ENCODE results near the gene PRR15L. TPM values are rescaled to one million over a fixed set of nuclear protein-coding genes. Genes with fewer than 3 reads are reported as not detected.
"Not testable (repeated sequence)": the region's sequence is repeated elsewhere in the genome, so short reads cannot be mapped to it uniquely, and the experiment has no call there.

PRR15L gene, protein sequence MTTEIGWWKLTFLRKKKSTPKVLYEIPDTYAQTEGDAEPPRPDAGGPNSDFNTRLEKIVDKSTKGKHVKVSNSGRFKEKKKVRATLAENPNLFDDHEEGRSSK
- total RNA-seq = not detected

DNA sequence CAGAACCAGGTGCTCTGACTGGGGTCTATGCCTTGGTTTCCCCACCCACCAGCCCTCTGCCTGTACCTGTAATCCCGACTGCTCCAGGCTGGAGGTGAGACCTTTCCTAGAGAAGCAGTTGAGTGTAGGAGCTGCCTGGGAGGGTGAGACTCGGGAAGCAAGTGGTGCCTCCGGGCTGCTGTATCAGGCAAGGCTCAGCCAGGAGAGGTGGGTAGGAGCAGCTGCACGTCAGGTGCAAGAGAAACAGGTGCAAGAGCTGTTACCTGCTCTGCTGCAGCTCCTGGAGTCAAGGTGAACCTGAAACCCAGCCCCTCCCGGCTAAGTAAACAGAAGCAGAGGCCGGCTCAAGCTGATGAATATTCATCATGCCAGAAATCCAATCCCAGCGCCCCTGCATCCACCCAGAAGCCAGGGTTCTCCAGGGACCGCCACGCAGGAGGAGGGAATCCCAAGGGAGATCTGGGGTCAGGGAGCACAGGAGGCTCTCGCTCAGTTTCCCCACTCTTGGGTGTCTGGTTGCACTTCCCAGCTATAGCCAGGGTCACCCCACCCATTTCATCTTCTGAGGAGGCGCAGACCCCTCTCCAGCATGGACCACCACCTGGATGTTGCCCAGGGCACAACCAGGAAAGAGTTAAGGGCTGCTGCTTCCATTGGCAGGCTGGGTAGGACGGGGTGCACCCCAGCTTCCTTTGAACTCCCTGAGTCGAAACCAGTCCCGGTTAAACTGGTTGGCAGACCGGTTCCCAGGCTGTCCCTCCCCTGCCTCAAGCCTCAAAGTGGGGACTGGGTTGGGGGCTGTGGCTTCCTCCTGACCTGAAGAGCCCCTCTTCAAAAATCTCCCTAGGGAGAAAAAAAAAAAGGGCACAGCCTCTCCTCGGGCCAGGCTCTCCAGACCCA, at the start of gene PRR15L:
TSS of gene PRR15L (minus strand) at position 293 of the 900 bp plus-strand sequence. CDS start 4,649 bp downstream, outside the sequence.
- H3K4me3 Mint-ChIP-seq = no peak within 1 kb of the TSS
- peaks cover 3% of the 10 kb centered on the region for H3K36me3 Mint-ChIP-seq (ENCODE audit: low read depth)
- intact Hi-C loops (cut with micrococcal nuclease) = no loop called here
- CTCF ChIA-PET = interaction anchor here (0.7 to 2.9 kb wide), 6 partner anchors 8 to 21 kb away, joined by 3 to 22 read pairs (median 4); no protein-coding TSS in a partner anchor
- no peaks in the 10 kb centered on the region for H3K4me1 Mint-ChIP-seq (ENCODE audit: low read depth)
- H3K27me3 Mint-ChIP-seq (ENCODE audit: low read depth) = no peaks in the 10 kb centered on the region
- DNase-seq = no peak
- H3K27ac Mint-ChIP-seq = no peak within 1 kb of the TSS
- H3K9me3 Mint-ChIP-seq = no peaks in the 10 kb centered on the region

DNA sequence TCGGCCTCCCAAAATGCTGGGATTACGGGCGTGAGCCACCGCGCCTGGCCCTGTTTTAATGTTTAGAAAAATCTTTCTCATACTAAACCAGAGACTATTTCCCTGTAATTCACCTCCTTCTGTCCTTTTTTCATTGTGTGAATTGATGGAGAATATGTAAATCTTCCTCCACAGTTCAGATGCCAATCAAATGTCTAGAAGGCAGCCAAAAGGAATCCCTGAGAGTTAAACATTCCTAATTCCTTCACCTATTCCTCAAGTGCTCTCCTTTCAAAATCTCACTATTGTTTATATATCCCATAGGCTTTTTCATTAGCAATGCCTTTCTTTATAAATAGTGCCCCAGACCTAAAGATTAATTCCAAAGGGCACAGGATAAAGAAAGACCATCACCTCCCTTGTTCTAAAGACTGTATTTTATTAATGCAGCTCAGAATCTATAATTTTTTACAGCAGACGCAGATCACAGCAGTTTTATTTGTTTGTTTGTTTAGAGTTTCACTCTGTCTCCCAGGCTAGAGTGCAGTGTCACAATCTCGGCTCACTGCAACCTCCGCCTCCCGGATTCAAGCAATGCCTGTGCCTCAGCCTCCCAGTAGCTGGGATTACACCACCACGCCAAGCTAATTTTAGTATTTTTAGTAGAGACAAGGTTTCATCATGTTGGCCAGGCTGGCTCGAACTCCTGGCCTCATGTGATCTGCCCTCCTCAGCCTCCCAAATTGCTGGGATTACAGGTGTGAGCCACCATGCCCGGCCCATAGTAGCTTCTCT, 49.4 kb upstream of the PRR15L start:
- DNase-seq = no peak
- no peak overlapping the region for H3K4me3 Mint-ChIP-seq
- peaks cover 8% of the 10 kb centered on the region for H3K4me1 Mint-ChIP-seq (ENCODE audit: low read depth)
- peaks cover 31% of the 10 kb centered on the region for H3K27me3 Mint-ChIP-seq (ENCODE audit: low read depth)
- intact Hi-C loops (cut with micrococcal nuclease) = no loop called here
- no peaks in the 10 kb centered on the region for H3K36me3 Mint-ChIP-seq (ENCODE audit: low read depth)
- no peaks in the 10 kb centered on the region for H3K9me3 Mint-ChIP-seq
- CTCF ChIA-PET = interaction anchor here (0.6 to 1.7 kb wide), 4 partner anchors 8 to 18 kb away, joined by 3 to 5 read pairs (median 3); no protein-coding TSS in a partner anchor
- no peak overlapping the region for H3K27ac Mint-ChIP-seq

DNA sequence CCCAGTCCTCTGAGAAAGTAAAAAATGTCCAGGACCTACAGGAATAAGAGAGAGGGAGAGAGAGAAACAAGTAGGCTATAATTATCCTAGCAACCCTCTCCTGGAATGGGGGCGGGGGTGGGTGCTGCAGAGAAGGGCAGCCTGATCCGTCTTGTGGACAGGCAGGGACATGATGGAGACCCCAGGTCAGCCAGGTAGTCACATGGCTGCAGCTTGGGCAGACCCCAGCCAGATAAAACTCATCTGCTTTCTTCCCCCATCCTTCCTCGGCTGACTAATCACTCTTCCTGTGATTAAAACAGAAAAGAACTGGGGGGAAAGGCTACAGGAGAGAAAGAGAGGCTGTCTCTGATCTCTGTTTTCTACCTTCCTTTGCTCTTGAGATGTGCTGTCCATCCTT, 47.3 kb upstream of the PRR15L start:
- CTCF ChIA-PET = interaction anchor here (1.0 to 1.7 kb wide), 2 partner anchors 13 to 29 kb away, joined by 3 to 4 read pairs; no protein-coding TSS in a partner anchor
- peaks cover 15% of the 10 kb centered on the region for H3K27me3 Mint-ChIP-seq (ENCODE audit: low read depth)
- H3K4me1 Mint-ChIP-seq (ENCODE audit: low read depth) = peaks cover under 1% of the 10 kb centered on the region

DNA sequence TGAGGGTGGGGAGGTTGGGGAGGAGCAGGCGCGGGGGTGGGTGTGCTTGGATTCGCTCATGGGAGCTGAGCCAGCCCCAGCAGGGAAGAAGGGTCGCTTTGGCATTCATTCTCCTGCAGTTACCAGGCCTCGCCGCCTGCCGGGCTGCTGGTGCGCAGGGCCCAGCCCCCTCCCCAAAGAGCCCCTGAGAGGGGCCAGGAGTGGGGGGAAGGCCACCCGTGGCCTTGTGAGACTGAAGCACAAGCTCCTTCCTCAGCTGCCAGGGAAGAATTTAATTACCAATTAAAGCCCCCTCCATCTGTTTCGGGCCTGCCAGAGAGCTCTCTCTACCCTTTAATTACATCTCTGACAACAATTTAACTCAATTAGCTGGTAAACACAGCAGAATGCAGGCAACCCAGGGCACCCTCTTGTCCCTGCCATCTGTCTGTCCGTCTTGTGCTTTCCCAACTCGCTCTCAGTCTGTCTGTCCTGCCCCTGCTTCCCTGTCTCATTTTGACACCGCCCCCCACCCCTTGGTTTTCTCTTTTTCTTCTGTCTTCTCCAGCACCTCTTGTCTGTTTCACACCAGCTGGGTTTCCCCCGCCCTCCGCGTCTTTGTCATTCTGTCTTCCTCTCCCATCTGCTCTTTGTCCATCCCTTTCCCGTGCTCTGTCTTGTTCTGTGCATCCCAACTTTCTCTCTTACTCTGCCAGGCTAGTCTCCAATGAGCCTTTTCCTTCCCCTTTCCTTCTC, 45.9 kb upstream of the PRR15L start:
- H3K27ac Mint-ChIP-seq = no peak overlapping the region
- no peak overlapping the region for H3K4me3 Mint-ChIP-seq
- H3K27me3 Mint-ChIP-seq (ENCODE audit: low read depth) = peaks cover 9% of the 10 kb centered on the region
- H3K36me3 Mint-ChIP-seq (ENCODE audit: low read depth) = no peaks in the 10 kb centered on the region
- no peak for DNase-seq
- peaks cover 4% of the 10 kb centered on the region for H3K4me1 Mint-ChIP-seq (ENCODE audit: low read depth)
- intact Hi-C loops (cut with micrococcal nuclease) = no loop called here
- CTCF ChIA-PET = interaction anchor here (0.6 to 1.7 kb wide), 3 partner anchors 15 to 793 kb away, joined by 3 to 5 read pairs (median 4); no protein-coding TSS in a partner anchor
- no peaks in the 10 kb centered on the region for H3K9me3 Mint-ChIP-seq

More for the DNA sequence above, 47.3 kb upstream of the PRR15L start:
- intact Hi-C loops (cut with micrococcal nuclease) = no loop called here
- DNase-seq = no peak
- Mint-ChIP-seq H3K36me3 (ENCODE audit: low read depth) (no peaks in the 10 kb centered on the region), H3K9me3 (no peaks in the 10 kb centered on the region), H3K27ac (no peak overlapping the region), H3K4me3 (no peak overlapping the region)

DNA sequence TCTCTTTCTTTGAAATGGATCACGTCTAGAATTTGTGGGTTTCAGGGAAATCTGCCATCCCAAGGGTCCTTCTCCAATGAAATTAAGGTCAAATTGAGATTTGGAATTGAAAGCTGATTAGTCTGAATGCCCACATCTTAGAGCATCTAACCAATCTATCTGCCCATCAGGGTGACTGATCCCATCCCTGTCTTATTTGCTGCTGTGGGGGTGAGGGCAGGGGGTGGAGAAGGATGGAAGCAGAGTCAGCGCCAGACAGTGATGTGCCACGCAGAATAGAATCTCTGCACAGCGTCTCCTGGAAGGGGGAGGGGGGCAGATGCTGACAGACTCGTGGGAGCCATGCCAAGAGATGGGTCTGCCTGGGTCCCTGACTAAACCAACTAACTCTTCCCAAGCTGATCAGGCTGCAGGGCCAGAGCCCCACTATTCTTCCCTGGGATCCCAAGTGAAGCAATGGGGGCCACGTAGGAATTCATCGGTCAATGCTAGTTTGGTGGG, 45.3 kb upstream of the PRR15L start:
- Mint-ChIP-seq H3K9me3 (no peaks in the 10 kb centered on the region), H3K27me3 (ENCODE audit: low read depth) (peaks cover 7% of the 10 kb centered on the region), H3K4me3 (no peak overlapping the region), H3K4me1 (ENCODE audit: low read depth) (peaks cover 4% of the 10 kb centered on the region), H3K27ac (no peak overlapping the region), H3K36me3 (ENCODE audit: low read depth) (no peaks in the 10 kb centered on the region)
- CTCF ChIA-PET = interaction anchor here (1.4 kb wide), 1 partner anchor 24 kb away, joined by 3 read pairs; no protein-coding TSS in a partner anchor
- intact Hi-C loops (cut with micrococcal nuclease) = no loop called here
- DNase-seq = no peak

DNA sequence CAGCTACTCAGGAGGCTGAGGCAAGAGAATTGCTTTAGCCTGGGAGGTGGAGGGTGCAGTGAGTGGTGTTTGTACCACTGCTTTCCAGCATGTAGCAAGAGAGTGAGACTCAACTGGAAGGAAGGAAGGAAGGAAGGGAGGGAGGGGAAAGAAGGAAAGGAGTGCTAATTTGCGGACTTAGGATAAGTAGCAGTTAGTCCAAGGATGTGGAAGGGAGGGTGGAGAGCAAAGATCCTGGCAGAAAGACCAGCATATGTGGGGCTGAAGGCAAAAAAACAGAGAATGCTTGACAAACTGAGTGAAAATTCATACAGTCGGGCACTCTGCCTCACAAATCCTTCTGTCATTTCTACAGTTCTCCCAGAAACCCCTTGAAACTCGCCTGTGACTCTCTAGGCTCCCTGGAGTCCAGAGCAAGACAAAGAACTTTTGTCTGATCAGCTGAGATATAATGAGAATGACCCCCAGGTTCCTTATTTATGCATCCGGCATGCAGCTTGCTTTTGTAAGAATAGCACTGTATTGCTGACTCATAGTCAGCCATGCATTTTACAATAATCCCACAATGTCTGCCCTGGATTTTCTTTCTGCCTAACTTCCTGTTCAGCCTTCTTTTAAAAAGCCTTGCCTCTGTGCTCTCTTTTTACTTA, 44.7 kb upstream of the PRR15L start:
- Mint-ChIP-seq H3K27ac (no peak overlapping the region), H3K27me3 (ENCODE audit: low read depth) (peaks cover 7% of the 10 kb centered on the region), H3K36me3 (ENCODE audit: low read depth) (no peaks in the 10 kb centered on the region), H3K9me3 (no peaks in the 10 kb centered on the region), H3K4me1 (ENCODE audit: low read depth) (peaks cover 4% of the 10 kb centered on the region), H3K4me3 (no peak overlapping the region)
- no peak for DNase-seq
- intact Hi-C loops (cut with micrococcal nuclease) = no loop called here
- CTCF ChIA-PET = interaction anchor here (0.6 to 4.6 kb wide), 5 partner anchors 9 to 24 kb away, joined by 3 to 28 read pairs (median 4); no protein-coding TSS in a partner anchor

DNA sequence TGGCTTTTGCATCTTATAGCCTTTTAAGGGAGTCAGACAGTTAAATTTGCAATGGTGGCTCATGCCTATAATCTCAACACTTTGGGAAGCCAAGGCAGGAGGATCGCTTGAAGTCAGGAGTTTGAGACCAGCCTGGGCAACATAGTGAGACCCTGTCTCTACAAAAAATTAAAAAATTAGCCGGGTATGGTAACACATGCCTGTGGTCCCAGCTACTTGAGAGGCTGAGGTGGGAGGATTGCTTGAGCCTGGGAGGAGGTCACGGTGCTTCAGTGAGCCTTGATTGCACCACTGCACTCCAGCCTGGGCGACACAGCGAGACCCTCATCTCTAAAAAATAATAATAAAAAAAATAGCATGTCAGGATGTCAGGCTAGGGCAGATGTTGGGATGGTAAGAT, 44.0 kb upstream of the PRR15L start:
- H3K9me3 Mint-ChIP-seq; H3K4me1 Mint-ChIP-seq (ENCODE audit: low read depth); H3K4me3 Mint-ChIP-seq; H3K36me3 Mint-ChIP-seq (ENCODE audit: low read depth); H3K27me3 Mint-ChIP-seq (ENCODE audit: low read depth); DNase-seq; H3K27ac Mint-ChIP-seq; intact Hi-C loops (cut with micrococcal nuclease): not testable (repeated sequence)
- CTCF ChIA-PET = interaction anchor here (1.1 to 4.6 kb wide), 3 partner anchors 10 to 25 kb away, joined by 4 to 28 read pairs (median 12); no protein-coding TSS in a partner anchor

DNA sequence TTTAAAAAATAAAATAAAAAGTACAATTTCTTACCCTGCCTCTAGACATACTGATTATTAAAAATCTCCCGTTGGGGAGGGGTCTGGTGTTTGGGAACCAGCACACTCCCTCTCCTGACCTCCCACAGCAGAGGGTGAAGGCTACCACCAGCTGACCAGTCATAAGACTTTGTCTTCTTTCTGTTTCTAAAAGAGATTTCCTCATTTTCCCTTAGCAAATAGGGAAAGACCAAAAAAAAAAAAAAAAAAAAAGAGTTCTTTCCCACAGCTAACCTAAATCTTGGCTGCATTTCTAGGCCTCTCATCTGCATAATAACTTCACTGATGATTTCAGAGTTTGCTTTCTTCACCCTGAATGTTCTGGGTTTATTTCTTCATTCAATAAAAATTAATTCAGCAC, 43.5 kb upstream of the PRR15L start:
- Mint-ChIP-seq H3K27me3 (ENCODE audit: low read depth) (peaks cover 3% of the 10 kb centered on the region), H3K4me1 (ENCODE audit: low read depth) (peaks cover 4% of the 10 kb centered on the region), H3K4me3 (no peak overlapping the region), H3K9me3 (no peaks in the 10 kb centered on the region), H3K36me3 (ENCODE audit: low read depth) (no peaks in the 10 kb centered on the region), H3K27ac (no peak overlapping the region)
- CTCF ChIA-PET = interaction anchor here (3.6 to 4.6 kb wide), 2 partner anchors 11 to 25 kb away, joined by 12 to 28 read pairs; no protein-coding TSS in a partner anchor
- intact Hi-C loops (cut with micrococcal nuclease) = no loop called here
- no peak for DNase-seq

DNA sequence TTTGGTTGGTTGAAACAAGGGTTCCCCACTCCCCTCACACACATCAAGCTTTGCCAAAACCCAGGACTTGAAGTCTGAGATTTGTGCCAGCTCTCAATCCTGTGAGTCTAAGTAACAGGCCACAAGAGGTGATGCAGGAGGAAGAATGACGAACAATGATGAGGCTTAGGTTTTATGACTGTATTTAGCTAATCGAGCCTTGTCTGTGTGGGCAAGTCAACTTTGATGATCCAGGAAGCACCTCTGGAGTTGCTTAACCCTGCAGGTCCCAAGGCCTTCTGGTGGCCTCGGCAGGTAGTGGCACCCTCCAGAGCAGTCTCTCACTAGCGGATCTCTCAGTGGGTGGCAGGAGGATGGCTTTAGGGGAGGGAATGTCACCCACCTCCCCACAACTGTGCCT, 41.9 kb upstream of the PRR15L start:
- H3K27ac Mint-ChIP-seq = no peak overlapping the region
- peaks cover 3% of the 10 kb centered on the region for H3K27me3 Mint-ChIP-seq (ENCODE audit: low read depth)
- H3K36me3 Mint-ChIP-seq (ENCODE audit: low read depth) = no peaks in the 10 kb centered on the region
- intact Hi-C loops (cut with micrococcal nuclease) = no loop called here
- CTCF ChIA-PET = interaction anchor here (0.7 to 4.6 kb wide), 8 partner anchors 12 to 76 kb away, joined by 3 to 28 read pairs (median 7); no protein-coding TSS in a partner anchor
- no peaks in the 10 kb centered on the region for H3K9me3 Mint-ChIP-seq
- no peak overlapping the region for H3K4me3 Mint-ChIP-seq
- DNase-seq = peak; percentile 35
- H3K4me1 Mint-ChIP-seq (ENCODE audit: low read depth) = peaks cover 4% of the 10 kb centered on the region

DNA sequence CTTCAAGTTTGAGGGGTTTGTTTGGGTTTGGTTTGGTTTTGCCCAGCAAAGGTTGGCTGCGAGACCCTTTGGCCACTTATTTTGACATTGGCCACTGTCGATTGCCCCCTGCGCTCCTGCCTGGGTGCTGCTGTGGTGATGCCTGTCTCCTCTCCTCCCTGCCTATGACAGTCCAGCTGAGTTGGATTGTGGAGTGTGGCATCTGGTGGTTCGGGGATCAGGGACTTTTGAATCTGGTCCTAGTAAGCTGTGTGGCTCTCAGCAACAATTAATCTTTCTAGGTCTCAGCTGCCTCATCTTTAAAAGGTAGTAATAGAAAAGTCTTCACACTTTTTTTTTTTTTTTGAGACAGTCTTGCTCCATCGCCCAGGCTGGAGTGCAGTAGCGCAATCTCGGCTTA, 40.4 kb upstream of the PRR15L start:
- no peak overlapping the region for H3K4me3 Mint-ChIP-seq
- CTCF ChIA-PET = interaction anchor here (4.6 kb wide), 1 partner anchor 14 kb away, joined by 28 read pairs; no protein-coding TSS in a partner anchor
- no peak overlapping the region for H3K27ac Mint-ChIP-seq
- H3K9me3 Mint-ChIP-seq = no peaks in the 10 kb centered on the region
- peaks cover 4% of the 10 kb centered on the region for H3K4me1 Mint-ChIP-seq (ENCODE audit: low read depth)
- DNase-seq = no peak
- H3K27me3 Mint-ChIP-seq (ENCODE audit: low read depth) = no peaks in the 10 kb centered on the region
- intact Hi-C loops (cut with micrococcal nuclease) = no loop called here
- no peaks in the 10 kb centered on the region for H3K36me3 Mint-ChIP-seq (ENCODE audit: low read depth)

DNA sequence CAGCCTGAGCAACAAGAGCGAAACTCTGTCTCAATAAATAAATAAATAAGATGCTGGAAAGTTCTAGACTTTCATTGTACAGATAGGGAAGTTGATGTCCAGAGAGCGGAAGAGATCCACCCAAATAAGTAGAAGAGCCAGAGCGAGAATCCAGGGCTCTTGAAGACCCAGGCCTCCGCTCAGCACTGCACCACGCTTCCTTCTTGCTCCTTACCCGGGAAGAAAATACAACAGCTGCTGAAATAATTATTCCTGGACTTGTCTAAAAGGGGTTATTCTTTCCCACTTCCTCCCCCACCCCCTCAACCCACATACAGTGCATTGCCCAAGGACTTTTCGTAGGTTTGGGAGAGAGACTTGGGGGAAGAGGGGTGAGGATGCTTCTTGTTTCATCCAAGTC, 39.9 kb upstream of the PRR15L start:
- CTCF ChIA-PET = no interaction called here
- peaks cover 4% of the 10 kb centered on the region for H3K4me1 Mint-ChIP-seq (ENCODE audit: low read depth)
- H3K36me3 Mint-ChIP-seq (ENCODE audit: low read depth) = no peaks in the 10 kb centered on the region
- no peak for DNase-seq
- no peak overlapping the region for H3K27ac Mint-ChIP-seq
- H3K4me3 Mint-ChIP-seq = no peak overlapping the region
- no peaks in the 10 kb centered on the region for H3K27me3 Mint-ChIP-seq (ENCODE audit: low read depth)
- H3K9me3 Mint-ChIP-seq = no peaks in the 10 kb centered on the region
- intact Hi-C loops (cut with micrococcal nuclease) = no loop called here

Data from activated naive CD4-positive, alpha-beta T cell treated with anti-CD3 and anti-CD28 coated beads for 36 hours (primary cell).